ENCODE results near the gene PAGR1.

- TF ChIP-seq, protein P1, sequence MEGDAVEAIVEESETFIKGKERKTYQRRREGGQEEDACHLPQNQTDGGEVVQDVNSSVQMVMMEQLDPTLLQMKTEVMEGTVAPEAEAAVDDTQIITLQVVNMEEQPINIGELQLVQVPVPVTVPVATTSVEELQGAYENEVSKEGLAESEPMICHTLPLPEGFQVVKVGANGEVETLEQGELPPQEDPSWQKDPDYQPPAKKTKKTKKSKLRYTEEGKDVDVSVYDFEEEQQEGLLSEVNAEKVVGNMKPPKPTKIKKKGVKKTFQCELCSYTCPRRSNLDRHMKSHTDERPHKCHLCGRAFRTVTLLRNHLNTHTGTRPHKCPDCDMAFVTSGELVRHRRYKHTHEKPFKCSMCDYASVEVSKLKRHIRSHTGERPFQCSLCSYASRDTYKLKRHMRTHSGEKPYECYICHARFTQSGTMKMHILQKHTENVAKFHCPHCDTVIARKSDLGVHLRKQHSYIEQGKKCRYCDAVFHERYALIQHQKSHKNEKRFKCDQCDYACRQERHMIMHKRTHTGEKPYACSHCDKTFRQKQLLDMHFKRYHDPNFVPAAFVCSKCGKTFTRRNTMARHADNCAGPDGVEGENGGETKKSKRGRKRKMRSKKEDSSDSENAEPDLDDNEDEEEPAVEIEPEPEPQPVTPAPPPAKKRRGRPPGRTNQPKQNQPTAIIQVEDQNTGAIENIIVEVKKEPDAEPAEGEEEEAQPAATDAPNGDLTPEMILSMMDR (IDR thresholded peaks at IDR 0.05): no peak
- TF ChIP-seq EZH2 (IDR thresholded peaks at IDR 0.05; ENCODE audit: borderline replicate concordance, insufficient read depth, low read depth, low read length, poor library complexity, severe bottlenecking): no peak
Measured at GRCh38 chr16:29774730-29775129, 41.2 kb upstream of the PAGR1 start.
